H9 (cell line): ENCODE results near the gene IL17REL. TPM values are rescaled to one million over a fixed set of nuclear protein-coding genes. Genes with fewer than 3 reads are reported as not detected.

ENCODE experiments used
- DNase-seq: peaks from one replicate; pipeline ENCODE4 v3.0.0-alpha.2; 2017
- H2AFZ ChIP-seq: one replicate; pipeline ENCODE4 v1.6.1; 2013; ENCODE audit warnings: mild to moderate bottlenecking, low read length, control low read depth, moderate library complexity
- H2AK5ac ChIP-seq: 2 replicates; pipeline ENCODE4 v1.6.1; 2013; ENCODE audit warnings: low read length, control low read depth, mixed read lengths; ENCODE audit not compliant: insufficient read length
- H2BK120ac ChIP-seq: one replicate; pipeline ENCODE4 v1.6.1; 2013; ENCODE audit warnings: low read depth, mild to moderate bottlenecking, low read length, control low read depth, inconsistent platforms; ENCODE audit not compliant: poor library complexity, severe bottlenecking
- H2BK12ac ChIP-seq: 2 replicates; pipeline ENCODE4 v1.6.1; 2013; ENCODE audit warnings: low read length, control low read depth, mixed read lengths, low read depth; ENCODE audit not compliant: insufficient read length
- H2BK15ac ChIP-seq: 2 replicates; pipeline ENCODE4 v1.6.1; 2013; ENCODE audit warnings: low read depth, low read length, control low read depth
- H2BK20ac ChIP-seq: one replicate; pipeline ENCODE4 v1.6.1; 2013; ENCODE audit warnings: low read depth, mild to moderate bottlenecking, low read length, control low read depth, inconsistent platforms; ENCODE audit not compliant: poor library complexity, severe bottlenecking
- H2BK5ac ChIP-seq: 2 replicates; pipeline ENCODE4 v1.6.1; 2013; ENCODE audit warnings: low read length, control low read depth, mixed read lengths; ENCODE audit not compliant: insufficient read length
- H3K14ac ChIP-seq: 2 replicates; pipeline ENCODE4 v1.6.1; 2013; ENCODE audit warnings: low read length, control low read depth; ENCODE audit not compliant: insufficient read depth
- H3K18ac ChIP-seq: 2 replicates; pipeline ENCODE4 v1.6.1; 2013; ENCODE audit warnings: low read depth, mild to moderate bottlenecking, mixed read lengths, low read length, control low read depth; ENCODE audit not compliant: insufficient read length
- H3K23ac ChIP-seq: 2 replicates; pipeline ENCODE4 v1.6.1; 2013; ENCODE audit warnings: low read length, control low read depth, mixed read lengths, low read depth; ENCODE audit not compliant: insufficient read length
- H3K23me2 ChIP-seq: 2 replicates; pipeline ENCODE4 v1.6.1; 2013; ENCODE audit warnings: low read depth, mild to moderate bottlenecking, mixed read lengths, low read length, control low read depth; ENCODE audit not compliant: insufficient read length, poor library complexity, severe bottlenecking
- H3K27ac ChIP-seq: 2 replicates; pipeline ENCODE4 v1.5.1; 2013; ENCODE audit warnings: low read length, control low read depth, mixed read lengths, low read depth; ENCODE audit not compliant: insufficient read length
- H3K27me3 ChIP-seq: 2 replicates; pipeline ENCODE4 v1.6.1; 2013; ENCODE audit warnings: low read length, control low read depth, inconsistent platforms; ENCODE audit not compliant: insufficient read depth
- H3K4ac ChIP-seq: 2 replicates; pipeline ENCODE4 v1.6.1; 2013; ENCODE audit warnings: low read depth, mild to moderate bottlenecking, control low read depth, inconsistent platforms, low read length, moderate library complexity
- H3K4me1 ChIP-seq: 2 replicates; pipeline ENCODE4 v1.6.1; 2013; ENCODE audit warnings: low read length, control low read depth, inconsistent platforms; ENCODE audit not compliant: insufficient read depth
- H3K4me2 ChIP-seq: 2 replicates; pipeline ENCODE4 v1.6.1; 2013; ENCODE audit warnings: low read length, control low read depth, mixed read lengths; ENCODE audit not compliant: insufficient read length, insufficient read depth
- H3K56ac ChIP-seq: 2 replicates; pipeline ENCODE4 v1.6.1; 2013; ENCODE audit warnings: low read depth, mild to moderate bottlenecking, mixed read lengths, low read length, control low read depth; ENCODE audit not compliant: insufficient read length
- H3K79me1 ChIP-seq: 2 replicates; pipeline ENCODE4 v1.6.1; 2013; ENCODE audit warnings: low read depth, mild to moderate bottlenecking, moderate library complexity, low read length, control low read depth, inconsistent platforms; ENCODE audit not compliant: insufficient read depth, poor library complexity, severe bottlenecking
- H3K79me2 ChIP-seq: 2 replicates; pipeline ENCODE4 v1.6.1; 2013; ENCODE audit warnings: low read length, control low read depth, inconsistent platforms; ENCODE audit not compliant: insufficient read depth
- H3K9ac ChIP-seq: 2 replicates; pipeline ENCODE4 v1.6.1; 2013; ENCODE audit warnings: low read length, control low read depth, mixed read lengths; ENCODE audit not compliant: insufficient read length; ENCODE audit errors: extremely low read depth
- H3K9me3 ChIP-seq: one replicate; pipeline ENCODE4 v1.6.1; 2013; ENCODE audit warnings: low read depth, low read length, inconsistent platforms; ENCODE audit not compliant: control insufficient read depth
- H3T11ph ChIP-seq: one replicate; pipeline ENCODE4 v1.6.1; 2013; ENCODE audit warnings: mild to moderate bottlenecking, low read length, control low read depth, inconsistent platforms
- H4K20me1 ChIP-seq: one replicate; pipeline ENCODE4 v1.6.1; 2013; ENCODE audit not compliant: control insufficient read depth, insufficient read length, insufficient read depth
- H4K5ac ChIP-seq: 2 replicates; pipeline ENCODE4 v1.6.1; 2013; ENCODE audit warnings: low read depth, mild to moderate bottlenecking, mixed read lengths, low read length, control low read depth; ENCODE audit not compliant: insufficient read length
- H4K8ac ChIP-seq: replicated peaks from 2 replicates; pipeline ENCODE4 v1.6.1; 2013; ENCODE audit warnings: low read length, control low read depth, mixed read lengths, low read depth; ENCODE audit not compliant: insufficient read length
- H4K91ac ChIP-seq: 2 replicates; pipeline ENCODE4 v1.6.1; 2013; ENCODE audit warnings: low read depth, mild to moderate bottlenecking, moderate library complexity, mixed read lengths, low read length, control low read depth; ENCODE audit not compliant: insufficient read length
- H3K27ac Mint-ChIP-seq, 3 experiments: 2 replicates in 2 of 3; 3 replicates in 1 of 3; pipeline ENCODE4 v1.8.0; 2020 to 2021; ENCODE audit warnings: mixed read lengths in 3 of 3, mild to moderate bottlenecking in 1 of 3, moderate library complexity in 1 of 3
- H3K27me3 Mint-ChIP-seq: 2 replicates; pipeline ENCODE4 v1.8.0; 2021; ENCODE audit warnings: low read depth, mild to moderate bottlenecking, moderate library complexity, mixed read lengths
- H3K36me3 Mint-ChIP-seq, 3 experiments: 2 replicates in 2 of 3; 3 replicates in 1 of 3; pipeline ENCODE4 v1.8.0; 2020 to 2021; ENCODE audit warnings: low read depth in 3 of 3, mixed read lengths in 3 of 3; ENCODE audit not compliant: insufficient read depth in 1 of 3
- H3K4me1 Mint-ChIP-seq, 2 experiments: 2 replicates each; pipeline ENCODE4 v1.8.0; 2020; ENCODE audit warnings: mixed read lengths in 2 of 2
- H3K4me3 Mint-ChIP-seq, 2 experiments: 2 replicates in 1 of 2; 3 replicates in 1 of 2; pipeline ENCODE4 v1.8.0; 2020 to 2021; ENCODE audit warnings: mild to moderate bottlenecking in 2 of 2, mixed read lengths in 2 of 2, moderate library complexity in 1 of 2
- H3K9me3 Mint-ChIP-seq, 2 experiments: 2 replicates in 1 of 2; 3 replicates in 1 of 2; pipeline ENCODE4 v1.8.0; 2020; ENCODE audit warnings: mild to moderate bottlenecking in 2 of 2, mixed read lengths in 2 of 2, moderate library complexity in 1 of 2
- CTCF ChIP-seq: fragments of 200-600 bp; sonication (generic); conservative IDR thresholded peaks from 3 replicates; pipeline ENCODE4 v1.8.0; 2021; ENCODE audit warnings: antibody characterized with exemption, mild to moderate bottlenecking
- WGBS: extraction: QIAGEN DNeasy Blood & Tissue Kit; methylation state at CpG from one replicate; pipeline ENCODE4 v1.1.7; 2013; ENCODE audit warnings: missing lambda C conversion rate, low lambda C conversion rate, mixed read lengths; ENCODE audit not compliant: insufficient read length; ENCODE audit errors: extremely low coverage; 5-methylcytosine and 5-hydroxymethylcytosine counted together
- total RNA-seq: library from RNA; stranded (reverse); gene quantifications from 2 replicates; pipeline ENCODE4 v1.2.1, GENCODE V29; 2021

Gene IL17REL
- total RNA-seq, 1 experiment from 2014 or later: 0.20 TPM

DNA sequence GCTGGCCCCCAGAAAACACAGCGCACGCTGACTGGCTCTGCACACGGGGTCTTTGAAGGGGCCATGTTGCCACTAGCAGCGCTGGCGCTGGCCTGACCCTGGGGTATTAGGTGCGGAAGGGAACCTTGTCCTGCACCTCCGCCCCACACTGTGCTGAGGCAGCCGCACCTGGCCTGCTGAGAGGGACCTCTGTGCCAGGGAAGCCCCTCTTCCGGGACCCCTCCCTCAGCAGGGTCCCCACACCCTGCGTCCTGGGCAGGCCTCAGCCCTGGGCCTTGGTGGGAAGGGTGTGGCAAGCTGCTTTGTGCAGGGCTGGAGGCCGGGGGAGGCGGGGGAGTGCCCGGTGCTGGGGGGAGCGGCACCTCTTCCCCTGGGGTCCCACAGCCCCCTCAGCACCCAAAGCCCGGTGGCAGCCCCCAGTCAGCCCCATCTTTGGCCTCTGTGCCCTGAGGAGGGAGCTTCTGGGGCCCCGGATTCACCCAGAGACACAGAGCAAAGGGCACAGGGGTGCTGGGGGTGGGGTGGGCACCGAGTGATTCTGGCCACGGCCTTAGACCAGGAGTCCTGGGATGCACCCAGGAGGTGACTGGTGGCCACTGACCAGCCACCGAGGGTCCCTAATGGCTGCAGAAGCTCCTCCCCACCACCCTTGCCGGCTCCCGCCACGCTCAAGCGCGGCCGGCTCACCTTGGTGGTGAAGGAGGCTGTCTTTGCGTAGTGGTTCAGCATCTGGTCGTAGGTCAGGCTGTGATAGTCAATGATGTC is 34.1 kb upstream of the IL17REL start:
- H2BK5ac ChIP-seq: no peak overlapping the region
- no peaks in the 10 kb centered on the region for H3K79me2 ChIP-seq
- H2AFZ ChIP-seq: no peak overlapping the region
- H3K79me1 ChIP-seq: no peaks in the 10 kb centered on the region
- no peaks in the 10 kb centered on the region for H4K20me1 ChIP-seq
- H3K27ac Mint-ChIP-seq: no peak overlapping the region
- no peak overlapping the region for H3T11ph ChIP-seq
- no peak overlapping the region for H3K27ac ChIP-seq
- H2BK120ac ChIP-seq: no peak overlapping the region
- no peak overlapping the region for H3K56ac ChIP-seq
- H4K91ac ChIP-seq: no peak overlapping the region
- H2BK15ac ChIP-seq: no peak overlapping the region
- H4K5ac ChIP-seq: no peak overlapping the region
- peaks cover 12% of the 10 kb centered on the region for H3K27me3 Mint-ChIP-seq
- H3K4me1 ChIP-seq: no peaks in the 10 kb centered on the region
- no peak overlapping the region for H3K4ac ChIP-seq
- H3K9me3 ChIP-seq: no peaks in the 10 kb centered on the region
- TF ChIP-seq CTCF: no peak
- no peak overlapping the region for H2BK12ac ChIP-seq
- no peaks in the 10 kb centered on the region for H3K23me2 ChIP-seq
- H4K8ac ChIP-seq: no peak overlapping the region
- H3K9ac ChIP-seq: no peak overlapping the region
- no peak overlapping the region for H2BK20ac ChIP-seq
- H3K4me3 Mint-ChIP-seq: no peak overlapping the region
- no peak overlapping the region for H3K4me2 ChIP-seq
- no peak overlapping the region for H3K23ac ChIP-seq
- H3K4me1 Mint-ChIP-seq: no peaks in the 10 kb centered on the region
- no peaks in the 10 kb centered on the region for H3K36me3 Mint-ChIP-seq
- no CpG with 5 or more reads among the region's 27 CpGs for WGBS
- H3K14ac ChIP-seq: no peak overlapping the region; the same call in 1 of the 2 replicates
- no peaks in the 10 kb centered on the region for H3K27me3 ChIP-seq
- H2AK5ac ChIP-seq: no peak overlapping the region
- no peaks in the 10 kb centered on the region; a peak in 1 of 5 replicates for H3K9me3 Mint-ChIP-seq
- H3K18ac ChIP-seq: no peak overlapping the region
- DNase-seq: no peak
